HepG2 (cell line): ENCODE measurements around the gene C14orf132. TPM values are rescaled to one million over a fixed set of nuclear protein-coding genes. Genes with fewer than 3 reads are reported as not detected.

Source experiments
- polyA plus RNA-seq, 8 experiments: library from polyadenylated mRNA; depleted of rRNA in 3 of 8; stranded (reverse) in 7 of 8; unstranded in 1 of 8; fragments of >200 nt; fragmentation: Illumina TruSeq in 4 of 8; extraction: Trizol in 4 of 8; gene quantifications; 2 replicates each; pipeline versions ENCODE4 v1.2.1 to v1.2.3, GENCODE V29; 2011 to 2016; ENCODE audit warnings: low read depth in 4 of 8, missing spikeins in 1 of 8, mixed read lengths in 1 of 8; ENCODE audit not compliant: insufficient read depth in 1 of 8
- small RNA-seq, 3 experiments: library from RNA; depleted of rRNA; stranded (forward); fragments of <200 nt; gene quantifications; one replicate each; pipeline ENCODE3, GENCODE V24; 2012; ENCODE audit warnings: low read depth in 2 of 3, low replicate concordance in 1 of 3; ENCODE audit not compliant: insufficient read length in 3 of 3, insufficient read depth in 2 of 3
- total RNA-seq, 5 experiments: library from RNA; depleted of rRNA; stranded (reverse); fragments of >200 nt; fragmentation: Illumina TruSeq; extraction: Trizol; gene quantifications; 2 replicates each; pipeline ENCODE4 v1.2.3, GENCODE V29; 2016; ENCODE audit warnings: low read depth in 1 of 5

Gene C14orf132
- total and polyA plus RNA-seq, 2 of the 13 experiments (the other 11 are each of a cell fraction or from before 2014, with no cell fraction given), result 0.13 to 0.15 TPM

Small RNA genes lying within 50 kb of the gene (small RNA-seq; reads per million reads assigned to genes)
- gene AL137190.1, result 0 reads per million in 3 experiments

Other genes with a start within 250 kb of the C14orf132 start
- gene TUNAR, start 162.5 kb upstream of the C14orf132 start, total RNA-seq (2016; rRNA removed; fragmentation: Illumina TruSeq; extraction: Trizol), result not detected in 2 replicates
- not detected in 2 replicates for gene TUNAR, start 162.5 kb upstream of the C14orf132 start, polyA plus RNA-seq (2011; rRNA removed)
- gene BDKRB2, start 165.5 kb downstream of the C14orf132 start, total RNA-seq (2016; rRNA removed; fragmentation: Illumina TruSeq; extraction: Trizol), result not detected in 2 replicates
- 0.03 TPM in 2 replicates for gene BDKRB2, start 165.5 kb downstream of the C14orf132 start, polyA plus RNA-seq (2011; rRNA removed)
- not detected in 2 replicates for gene BDKRB1, start 216.8 kb downstream of the C14orf132 start, total RNA-seq (2016; rRNA removed; fragmentation: Illumina TruSeq; extraction: Trizol)
- gene BDKRB1, start 216.8 kb downstream of the C14orf132 start, polyA plus RNA-seq (2011; rRNA removed), result 0.05 TPM in 1 of 2 replicates, not detected in the other